H1 (cell line): ENCODE measurements around the gene UQCC3. TPM values are rescaled to one million over a fixed set of nuclear protein-coding genes. Genes with fewer than 3 reads are reported as not detected.

Experiments used
- CTCF ChIA-PET: fragments of 300-600 bp; sonication (Branson Sonifier 250); formaldehyde crosslinking; loops from one replicate; lab custom pipeline; 2021; ENCODE audit not compliant: partially characterized antibody; lab: Charles Lee
- POLR2A ChIA-PET: fragments of 300-600 bp; sonication (Branson Sonifier 250); formaldehyde crosslinking; loops from one replicate; lab custom pipeline; 2021; ENCODE audit warnings: inconsistent platforms; ENCODE audit not compliant: partially characterized antibody; lab: Charles Lee
- DNase-seq, 2 experiments: peaks; one replicate each; pipeline versions ENCODE4 v3.0.0 to v3.0.0-alpha.2; 2010 to 2022; ENCODE audit warnings: low spot score in 2 of 2, low read depth in 1 of 2, mixed read lengths in 1 of 2
- FAIRE-seq: peaks from 2 replicates; lab custom pipeline; 2011; peaks lifted over from hg19 to GRCh38; lab: Jason Lieb, UNC
- H2AFZ ChIP-seq: 2 replicates; pipeline ENCODE4 v1.8.1; 2012; ENCODE audit warnings: low read length, inconsistent platforms
- H2AK5ac ChIP-seq: 2 replicates; pipeline ENCODE4 v1.6.1; 2013; ENCODE audit warnings: low read depth, low read length
- H2BK120ac ChIP-seq: replicated peaks from 2 replicates; pipeline ENCODE3; 2013; ENCODE audit warnings: low read depth, low read length, inconsistent platforms
- H2BK12ac ChIP-seq: 2 replicates; pipeline ENCODE4 v1.6.1; 2013; ENCODE audit warnings: low read depth, low read length
- H2BK15ac ChIP-seq: 2 replicates; pipeline ENCODE4 v1.6.1; 2013; ENCODE audit warnings: low read length
- H2BK20ac ChIP-seq: 2 replicates; pipeline ENCODE4 v1.6.1; 2013; ENCODE audit warnings: low read length
- H2BK5ac ChIP-seq: 2 replicates; pipeline ENCODE4 v1.6.1; 2013; ENCODE audit warnings: low read depth, low read length
- H3K14ac ChIP-seq: 2 replicates; pipeline ENCODE4 v1.6.1; 2013; ENCODE audit warnings: inconsistent platforms; ENCODE audit not compliant: insufficient read length
- H3K18ac ChIP-seq: 2 replicates; pipeline ENCODE4 v1.6.1; 2013; ENCODE audit warnings: low read length; ENCODE audit errors: extremely low read depth
- H3K23ac ChIP-seq: 2 replicates; pipeline ENCODE4 v1.6.1; 2013; ENCODE audit warnings: inconsistent platforms; ENCODE audit not compliant: insufficient read length
- H3K23me2 ChIP-seq: 2 replicates; pipeline ENCODE4 v1.6.1; 2013; ENCODE audit warnings: low read depth, low read length
- H3K27ac ChIP-seq: 2 replicates; pipeline ENCODE4 v1.6.1; 2011; ENCODE audit warnings: low read depth, low read length, inconsistent platforms
- H3K27me3 ChIP-seq, 4 experiments: replicated peaks in 1 of 4; 1 replicate in 1 of 4; 2 replicates in 3 of 4; pipeline versions ENCODE4 v1.6.1 to v1.8.1; 2011 to 2013; ENCODE audit warnings: low read length in 3 of 4, mild to moderate bottlenecking in 3 of 4, inconsistent platforms in 2 of 4, mixed read lengths in 2 of 4, moderate library complexity in 1 of 4; ENCODE audit not compliant: control insufficient read depth in 3 of 4, insufficient read depth in 3 of 4; ENCODE audit errors: extremely low read depth in 1 of 4
- H3K36me3 ChIP-seq, 4 experiments: 2 replicates each; pipeline versions ENCODE4 v1.6.1 to v1.8.1; 2011 to 2013; ENCODE audit warnings: mild to moderate bottlenecking in 4 of 4, low read length in 3 of 4, moderate library complexity in 2 of 4, control low read depth in 1 of 4, inconsistent platforms in 1 of 4; ENCODE audit not compliant: insufficient read depth in 4 of 4, control insufficient read depth in 2 of 4
- H3K4ac ChIP-seq: replicated peaks from 2 replicates; pipeline ENCODE3; 2013; ENCODE audit warnings: low read length, low read depth, mixed read lengths, inconsistent platforms; ENCODE audit not compliant: insufficient read length
- H3K4me1 ChIP-seq, 4 experiments: replicated peaks in 1 of 4; 1 replicate in 1 of 4; 2 replicates in 3 of 4; pipeline versions ENCODE4 v1.6.1 to v1.8.1; 2011 to 2013; ENCODE audit warnings: low read length in 3 of 4, inconsistent platforms in 2 of 4, mixed read lengths in 1 of 4; ENCODE audit not compliant: insufficient read depth in 4 of 4, control insufficient read depth in 3 of 4
- H3K4me2 ChIP-seq, 2 experiments: 2 replicates each; pipeline versions ENCODE4 v1.6.1 to v1.8.1; 2011 to 2013; ENCODE audit warnings: low read depth in 2 of 2, low read length in 2 of 2, control low read depth in 1 of 2, inconsistent platforms in 1 of 2, mild to moderate bottlenecking in 1 of 2; ENCODE audit not compliant: insufficient read depth in 1 of 2
- H3K4me3 ChIP-seq, 4 experiments: fragments of 200-600, 300-600 bp in 1 of 4; sonication (generic), shearing (Covaris generic), sonication (Bioruptor Twin) in 1 of 4; 2 replicates each; pipeline versions ENCODE4 v1.5.1 to v1.8.1; 2011 to 2016; ENCODE audit warnings: low read length in 4 of 4, low read depth in 3 of 4, control low read depth in 2 of 4, inconsistent platforms in 2 of 4, mild to moderate bottlenecking in 2 of 4, mixed read lengths in 1 of 4, moderate library complexity in 1 of 4; ENCODE audit not compliant: insufficient read depth in 2 of 4; ENCODE audit errors: extremely low read depth in 1 of 4
- H3K56ac ChIP-seq: replicated peaks from 2 replicates; pipeline ENCODE3; 2013; ENCODE audit warnings: low read depth, mild to moderate bottlenecking, mixed read lengths, low read length, inconsistent platforms; ENCODE audit not compliant: insufficient read length
- H3K79me1 ChIP-seq: 2 replicates; pipeline ENCODE4 v1.6.1; 2013; ENCODE audit warnings: low read depth, low read length, control low read depth
- H3K79me2 ChIP-seq, 2 experiments: 2 replicates each; pipeline versions ENCODE4 v1.6.1 to v1.8.1; 2012 to 2013; ENCODE audit warnings: low read length in 2 of 2, mild to moderate bottlenecking in 2 of 2, inconsistent platforms in 1 of 2; ENCODE audit not compliant: insufficient read depth in 2 of 2, control insufficient read depth in 1 of 2
- H3K9ac ChIP-seq, 4 experiments: replicated peaks in 1 of 4; 1 replicate in 1 of 4; 2 replicates in 3 of 4; pipeline versions ENCODE4 v1.6.1 to v1.8.1; 2011 to 2013; ENCODE audit warnings: low read depth in 3 of 4, low read length in 3 of 4, control low read depth in 2 of 4, mild to moderate bottlenecking in 2 of 4, moderate library complexity in 2 of 4, inconsistent platforms in 1 of 4; ENCODE audit errors: extremely low read depth in 1 of 4
- H3K9me3 ChIP-seq, 2 experiments: 2 replicates each; pipeline versions ENCODE4 v1.6.1 to v1.8.1; 2012 to 2013; ENCODE audit warnings: mild to moderate bottlenecking in 2 of 2, moderate library complexity in 2 of 2, control low read depth in 1 of 2, inconsistent platforms in 1 of 2, low read depth in 1 of 2, low read length in 1 of 2, mixed read lengths in 1 of 2; ENCODE audit not compliant: insufficient read depth in 2 of 2
- H4K20me1 ChIP-seq, 2 experiments: replicated peaks in 1 of 2; 2 replicates each; pipeline versions ENCODE3 to v1.8.1; 2011 to 2013; ENCODE audit warnings: inconsistent platforms in 2 of 2, low read length in 2 of 2, mild to moderate bottlenecking in 1 of 2; ENCODE audit not compliant: insufficient read depth in 2 of 2, control insufficient read depth in 1 of 2
- H4K5ac ChIP-seq: 2 replicates; pipeline ENCODE4 v1.6.1; 2013; ENCODE audit warnings: low read length, low read depth, mixed read lengths, inconsistent platforms; ENCODE audit not compliant: insufficient read length
- H4K8ac ChIP-seq: 2 replicates; pipeline ENCODE4 v1.8.0; 2013; ENCODE audit warnings: mild to moderate bottlenecking, moderate library complexity, low read length, inconsistent platforms; ENCODE audit not compliant: insufficient read depth; ENCODE audit errors: extremely low read depth
- H4K91ac ChIP-seq: replicated peaks from 2 replicates; pipeline ENCODE3; 2013; ENCODE audit warnings: low read length, mixed read lengths, inconsistent platforms; ENCODE audit not compliant: insufficient read length
- CREB1 ChIP-seq: IDR thresholded peaks from 2 replicates; pipeline ENCODE4 v1.6.1; 2012; ENCODE audit warnings: inconsistent platforms
- JUN ChIP-seq: IDR thresholded peaks from 2 replicates; pipeline ENCODE4 v1.6.1; 2011; ENCODE audit warnings: low read depth, mild to moderate bottlenecking, improper control_type of control experiment, low read length
- KDM1A ChIP-seq: fragments of 200-600, 300-600 bp; sonication (generic); IDR thresholded peaks from 2 replicates; pipeline ENCODE4 v1.7.1; 2016; ENCODE audit warnings: mild to moderate bottlenecking, low read length, borderline replicate concordance
- POLR2A ChIP-seq, 2 experiments: IDR thresholded peaks; 1 replicate in 1 of 2; 2 replicates in 1 of 2; pipeline ENCODE4 v1.6.1; 2011; ENCODE audit warnings: low read depth in 2 of 2, low read length in 2 of 2, mild to moderate bottlenecking in 2 of 2; ENCODE audit errors: control extremely low read depth in 1 of 2
- POLR2AphosphoS5 ChIP-seq: IDR thresholded peaks from 2 replicates; pipeline ENCODE4 v1.6.1; 2011; ENCODE audit warnings: low read depth, low read length
- TBP ChIP-seq: IDR thresholded peaks from 2 replicates; pipeline ENCODE4 v1.6.1; 2011; ENCODE audit warnings: low read depth, low read length, improper control_type of control experiment
- YY1 ChIP-seq: IDR thresholded peaks from 2 replicates; pipeline ENCODE4 v1.6.1; 2011; ENCODE audit warnings: low read depth, mild to moderate bottlenecking, low read length
- WGBS, 2 experiments: shearing (Covaris generic) in 1 of 2; methylation state at CpG; one replicate each; pipeline versions ENCODE4 v1.1.6 to v1.1.7; 2013 to 2015; ENCODE audit warnings: low lambda C conversion rate in 2 of 2, mixed read lengths in 2 of 2, inconsistent platforms in 1 of 2, low coverage in 1 of 2, missing lambda C conversion rate in 1 of 2; ENCODE audit not compliant: insufficient replicate concordance in 2 of 2, insufficient coverage in 1 of 2, insufficient read length in 1 of 2; ENCODE audit errors: extremely low coverage in 1 of 2, missing lambda C conversion rate in 1 of 2; 5-methylcytosine and 5-hydroxymethylcytosine counted together
- polyA plus RNA-seq, 7 experiments: library from polyadenylated mRNA; depleted of rRNA in 3 of 7; stranded (reverse) in 5 of 7; unstranded in 2 of 7; fragments of >200 nt in 5 of 7; fragments of 200-250 nt in 2 of 7; gene quantifications; 1 replicate in 5 of 7; 2 replicates in 1 of 7; 4 replicates in 1 of 7; pipeline versions ENCODE4 v1.2.1 to v1.2.3, GENCODE V29; 2011 to 2013; ENCODE audit warnings: missing spikeins in 2 of 7, mixed read lengths in 2 of 7
- total RNA-seq: library from RNA; stranded (reverse); fragmentation: NEBNext Ultra II Directional; extraction: Animal tissue kit (Norgen Biotek cat#: 25700); gene quantifications from 2 replicates; pipeline ENCODE4 v1.2.1, GENCODE V29; 2021
- TF ChIP-seq, protein P1 (sequence below): IDR thresholded peaks from 2 replicates; pipeline ENCODE4 v1.6.1; 2011; ENCODE audit warnings: low read length, improper control_type of control experiment
- TF ChIP-seq, protein P2 (sequence below): IDR thresholded peaks from 2 replicates; pipeline ENCODE4 v1.6.1; 2012; ENCODE audit warnings: inconsistent platforms

UQCC3 gene
- total and polyA plus RNA-seq, 2 of the 8 experiments (the other 6 are each of a cell fraction or from before 2014, with no cell fraction given), result 14.2 to 15.7 TPM

DNA sequence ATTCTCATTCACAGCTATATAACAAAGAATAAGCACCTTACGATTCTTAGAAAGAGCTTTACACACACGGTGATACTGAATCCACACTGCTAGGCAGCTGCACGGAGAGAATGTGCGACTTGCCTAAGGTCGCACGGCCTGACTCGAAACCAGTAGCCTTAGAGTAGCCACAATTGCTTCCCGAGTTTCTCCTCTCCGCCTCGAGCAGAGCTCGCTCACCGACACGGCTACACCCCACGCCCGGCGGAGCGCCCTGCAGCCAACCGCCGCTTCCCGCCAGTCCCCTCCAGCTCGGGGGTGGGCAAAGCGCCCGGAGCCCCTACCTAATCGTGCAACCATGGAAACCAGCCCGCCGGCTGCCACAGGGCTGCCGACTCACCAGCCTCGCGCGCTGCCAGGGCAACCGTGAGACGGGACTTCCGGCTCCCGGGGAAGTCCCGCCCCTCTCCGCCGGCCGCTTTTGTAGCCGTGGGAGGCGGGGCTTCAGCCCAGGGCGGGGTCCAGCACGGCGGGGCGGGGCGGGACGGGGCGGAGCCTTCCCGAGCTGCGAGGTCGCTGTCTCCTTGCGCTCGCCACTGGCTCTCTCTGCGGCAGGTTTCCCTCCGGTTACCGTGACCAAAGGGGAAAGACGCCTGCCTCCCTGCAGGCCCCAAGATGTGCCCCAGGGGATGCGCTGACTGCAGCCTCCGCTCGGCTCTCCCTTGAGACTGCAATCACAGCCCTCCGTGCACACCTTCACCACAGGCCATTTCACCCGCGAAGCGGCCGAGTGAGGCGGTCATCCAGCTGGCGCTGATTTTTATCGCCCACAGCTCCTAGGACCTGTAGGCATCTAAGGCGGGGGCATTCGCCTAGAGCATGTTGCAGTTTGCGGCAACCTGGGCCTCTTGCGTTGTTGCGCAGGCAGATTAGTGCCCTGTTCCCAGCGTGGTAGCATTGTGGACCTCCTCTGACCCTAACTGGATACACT lies 34.7 kb downstream of the UQCC3 start:
- Histone ChIP-seq H2BK12ac (peak overlapping the region; percentile 77; the same call in 1 of the 2 replicates), H3K36me3 (peaks cover 2 to 15% (median 5%) of the 10 kb centered on the region in 4 experiments; a peak in 6 of 8 replicates), H2BK5ac (peak overlapping the region; percentile 86), H3K27me3 (no peaks in the 10 kb centered on the region), H3K79me1 (no peaks in the 10 kb centered on the region; the same call in 1 of the 2 replicates), H3K4ac (peak overlapping the region; percentile 75), H2BK15ac (0 out of 2 replicates have a peak overlapping the region, but pooled peaks have one; percentile 81), H2BK20ac (no peak overlapping the region), H4K20me1 (no peaks in the 10 kb centered on the region), H3K27ac (peak overlapping the region; percentile 65), H3K4me1 (peaks cover 7 to 34% (median 20%) of the 10 kb centered on the region in 4 experiments), H4K8ac (peak overlapping the region; percentile 7; the same call in 1 of the 2 replicates), H3K18ac (peak overlapping the region; percentile 78), H3K56ac (no peak overlapping the region), H3K4me2 (peak overlapping the region; percentile 99), H2AFZ (peak overlapping the region; percentile 4; the same call in 1 of the 2 replicates), H4K91ac (peak overlapping the region; percentile 67), H3K23me2 (peaks cover 22% of the 10 kb centered on the region), H2AK5ac (no peak overlapping the region; the same call in 1 of the 2 replicates), H3K9me3 (no peaks in the 10 kb centered on the region), H3K4me3 (peak overlapping the region; percentile 64 to 83 (median 82)), H3K23ac (no peak overlapping the region), H4K5ac (no peak overlapping the region), H3K14ac (no peak overlapping the region), H3K79me2 (peaks cover 0 to 7% of the 10 kb centered on the region in 2 experiments; a peak in 1 of 4 replicates), H3K9ac (peak overlapping the region; percentile 67 to 88 (median 74)), H2BK120ac (no peak overlapping the region)
- ChIA-PET CTCF (interaction anchor here (0.5 to 3.8 kb wide), 11 partner anchors 12 to 363 kb away, joined by 3 to 21 read pairs (median 3); partner anchors contain the start of genes LRRN4CL, ROM1, TAF6L and UBXN1), POLR2A (interaction anchor here (0.8 to 61.4 kb wide), 34 partner anchors 8 to 184 kb away, joined by 3 to 2041 read pairs (median 8); partner anchors contain the start of genes C11orf98, CSKMT, EEF1G and EML3)
- DNase-seq, result peak; percentile 82 to 95
- no peak for FAIRE-seq
- WGBS, 2 experiments, result 1% methylated on average over 58 of the region's 73 CpGs; no CpG with 5 or more reads in 1 of the 2 experiments
- peak; percentile 53; the same call in 1 of the 2 replicates for TF ChIP-seq CREB1
- no peak for TF ChIP-seq TBP
- TF ChIP-seq KDM1A, result no peak
- TF ChIP-seq, protein P1, sequence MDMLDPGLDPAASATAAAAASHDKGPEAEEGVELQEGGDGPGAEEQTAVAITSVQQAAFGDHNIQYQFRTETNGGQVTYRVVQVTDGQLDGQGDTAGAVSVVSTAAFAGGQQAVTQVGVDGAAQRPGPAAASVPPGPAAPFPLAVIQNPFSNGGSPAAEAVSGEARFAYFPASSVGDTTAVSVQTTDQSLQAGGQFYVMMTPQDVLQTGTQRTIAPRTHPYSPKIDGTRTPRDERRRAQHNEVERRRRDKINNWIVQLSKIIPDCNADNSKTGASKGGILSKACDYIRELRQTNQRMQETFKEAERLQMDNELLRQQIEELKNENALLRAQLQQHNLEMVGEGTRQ, result no peak
- TF ChIP-seq YY1, result no peak
- peak in 1 of 2 experiments; percentile 62; a peak in 2 of 3 replicates for TF ChIP-seq POLR2A (IDR thresholded peaks at IDR 0.05; ENCODE audit: control extremely low read depth in 1 of 2, low read depth in 2 of 2, low read length in 2 of 2)
- peak; percentile 75; the same call in 1 of the 2 replicates for TF ChIP-seq POLR2AphosphoS5
- TF ChIP-seq, protein P2, sequence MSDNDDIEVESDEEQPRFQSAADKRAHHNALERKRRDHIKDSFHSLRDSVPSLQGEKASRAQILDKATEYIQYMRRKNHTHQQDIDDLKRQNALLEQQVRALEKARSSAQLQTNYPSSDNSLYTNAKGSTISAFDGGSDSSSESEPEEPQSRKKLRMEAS, result no peak
- no peak for TF ChIP-seq JUN
